ENCODE data around the gene CDKAL1.
"Not testable (repeated sequence)": the region's sequence is repeated elsewhere in the genome, so short reads cannot be mapped to it uniquely, and the experiment has no call there.

The CDKAL1 gene

DNA sequence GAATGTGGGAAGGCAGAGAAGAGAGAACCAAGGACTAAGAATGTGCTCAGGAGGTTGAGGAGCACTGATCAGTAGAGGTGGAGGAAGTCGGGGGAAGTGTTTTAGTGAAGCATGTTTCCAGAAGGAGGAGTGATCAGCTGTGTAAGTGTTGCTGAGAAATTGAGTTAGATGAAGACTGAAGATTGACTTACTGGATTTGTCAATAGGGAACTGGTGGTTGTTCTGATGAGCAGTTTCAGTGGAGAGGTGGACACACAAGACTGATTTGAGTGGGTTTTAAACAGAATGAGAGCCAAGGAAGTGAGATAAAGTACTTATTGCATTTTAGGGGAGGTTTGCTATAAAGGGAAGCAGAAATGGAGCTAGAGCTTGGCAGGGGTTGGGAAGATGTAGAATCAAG, 182.6 kb downstream of the CDKAL1 start:
- no peak overlapping the region for H3K4me3 ChIP-seq (ENCODE audit: low read depth, low read length)
- no peaks in the 10 kb centered on the region for H3K27me3 ChIP-seq
- no peaks in the 10 kb centered on the region for H3K9me3 ChIP-seq
- DNase-seq, result no peak
- H3K36me3 ChIP-seq, result no peaks in the 10 kb centered on the region
- no peaks in the 10 kb centered on the region for H3K4me1 ChIP-seq
- TF ChIP-seq, protein P1, sequence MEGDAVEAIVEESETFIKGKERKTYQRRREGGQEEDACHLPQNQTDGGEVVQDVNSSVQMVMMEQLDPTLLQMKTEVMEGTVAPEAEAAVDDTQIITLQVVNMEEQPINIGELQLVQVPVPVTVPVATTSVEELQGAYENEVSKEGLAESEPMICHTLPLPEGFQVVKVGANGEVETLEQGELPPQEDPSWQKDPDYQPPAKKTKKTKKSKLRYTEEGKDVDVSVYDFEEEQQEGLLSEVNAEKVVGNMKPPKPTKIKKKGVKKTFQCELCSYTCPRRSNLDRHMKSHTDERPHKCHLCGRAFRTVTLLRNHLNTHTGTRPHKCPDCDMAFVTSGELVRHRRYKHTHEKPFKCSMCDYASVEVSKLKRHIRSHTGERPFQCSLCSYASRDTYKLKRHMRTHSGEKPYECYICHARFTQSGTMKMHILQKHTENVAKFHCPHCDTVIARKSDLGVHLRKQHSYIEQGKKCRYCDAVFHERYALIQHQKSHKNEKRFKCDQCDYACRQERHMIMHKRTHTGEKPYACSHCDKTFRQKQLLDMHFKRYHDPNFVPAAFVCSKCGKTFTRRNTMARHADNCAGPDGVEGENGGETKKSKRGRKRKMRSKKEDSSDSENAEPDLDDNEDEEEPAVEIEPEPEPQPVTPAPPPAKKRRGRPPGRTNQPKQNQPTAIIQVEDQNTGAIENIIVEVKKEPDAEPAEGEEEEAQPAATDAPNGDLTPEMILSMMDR (IDR thresholded peaks at IDR 0.05; ENCODE audit: low read depth, low read length), result no peak

GRCh38 chr6:20717743-20718142, 183.5 kb downstream of the CDKAL1 start:
- Histone ChIP-seq H3K27me3 (no peaks in the 10 kb centered on the region), H3K4me1 (no peaks in the 10 kb centered on the region), H3K4me3 (ENCODE audit: low read depth, low read length) (no peak overlapping the region), H3K36me3 (no peaks in the 10 kb centered on the region), H3K9me3 (no peaks in the 10 kb centered on the region)
- DNase-seq, result no peak
- TF ChIP-seq, protein P1 (IDR thresholded peaks at IDR 0.05; ENCODE audit: low read depth, low read length), result no peak

DNA sequence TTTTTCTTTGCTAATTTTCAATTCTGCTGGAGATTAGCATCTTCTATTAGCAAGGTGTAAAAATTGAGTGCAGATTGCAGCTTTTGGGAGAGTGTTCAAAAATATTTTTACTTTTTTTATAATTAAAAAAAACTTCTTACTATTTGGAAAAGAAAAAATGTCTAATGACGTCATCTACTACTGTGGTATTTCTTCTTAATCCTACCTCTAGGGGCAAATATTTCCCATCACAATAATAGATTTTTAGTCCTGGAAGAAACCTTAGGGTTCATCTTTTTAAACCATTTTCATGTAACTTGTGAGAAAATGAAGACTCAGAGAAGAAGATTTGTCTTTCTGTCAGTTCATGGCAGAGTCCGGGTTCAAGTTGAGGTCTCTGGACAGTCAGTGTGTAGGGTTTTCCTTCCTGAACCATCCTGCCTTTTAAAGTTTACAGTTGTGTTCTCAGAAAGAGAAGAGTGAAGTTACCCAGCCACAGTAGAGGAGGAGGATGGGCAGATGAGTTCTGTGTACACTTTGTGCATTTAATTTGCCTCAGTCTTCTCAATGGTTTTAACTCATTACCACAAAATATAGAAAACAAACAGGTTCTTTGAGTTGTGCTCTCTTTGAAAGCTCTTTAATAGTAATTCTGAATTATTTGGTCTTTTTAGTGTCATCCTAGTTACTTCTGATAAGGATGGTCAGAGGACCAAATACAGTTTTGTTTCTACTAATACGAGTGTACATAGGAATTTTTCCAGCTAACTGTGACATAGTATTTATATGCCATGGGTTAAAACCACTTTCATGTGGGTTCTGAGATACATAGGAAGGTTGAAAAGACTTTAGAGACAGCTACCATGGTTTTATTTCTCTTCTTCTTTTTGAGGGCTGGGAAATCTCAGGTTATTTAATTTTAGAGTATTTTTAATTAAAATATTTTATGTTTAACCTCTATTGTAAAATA, 184.7 kb downstream of the CDKAL1 start:
- TF ChIP-seq, protein P1 (IDR thresholded peaks at IDR 0.05; ENCODE audit: low read depth, low read length), result no peak
- no peaks in the 10 kb centered on the region for H3K27me3 ChIP-seq
- DNase-seq, result no peak
- no peaks in the 10 kb centered on the region for H3K4me1 ChIP-seq
- no peak overlapping the region for H3K4me3 ChIP-seq (ENCODE audit: low read depth, low read length)
- H3K9me3 ChIP-seq, result no peaks in the 10 kb centered on the region
- H3K36me3 ChIP-seq, result no peaks in the 10 kb centered on the region

GRCh38 chr6:20719980-20720379, 185.7 kb downstream of the CDKAL1 start:
- H3K36me3 ChIP-seq, result no peaks in the 10 kb centered on the region
- H3K27me3 ChIP-seq, result no peaks in the 10 kb centered on the region
- H3K4me1 ChIP-seq, result no peaks in the 10 kb centered on the region
- H3K9me3 ChIP-seq, result no peaks in the 10 kb centered on the region
- no peak overlapping the region for H3K4me3 ChIP-seq (ENCODE audit: low read depth, low read length)
- no peak for DNase-seq
- TF ChIP-seq, protein P1 (IDR thresholded peaks at IDR 0.05; ENCODE audit: low read depth, low read length), result no peak

- not testable (repeated sequence) for H3K4me1 ChIP-seq, H3K27me3 ChIP-seq, DNase-seq
Measured at GRCh38 chr6:20721121-20721520, 186.9 kb downstream of the CDKAL1 start.

DNA sequence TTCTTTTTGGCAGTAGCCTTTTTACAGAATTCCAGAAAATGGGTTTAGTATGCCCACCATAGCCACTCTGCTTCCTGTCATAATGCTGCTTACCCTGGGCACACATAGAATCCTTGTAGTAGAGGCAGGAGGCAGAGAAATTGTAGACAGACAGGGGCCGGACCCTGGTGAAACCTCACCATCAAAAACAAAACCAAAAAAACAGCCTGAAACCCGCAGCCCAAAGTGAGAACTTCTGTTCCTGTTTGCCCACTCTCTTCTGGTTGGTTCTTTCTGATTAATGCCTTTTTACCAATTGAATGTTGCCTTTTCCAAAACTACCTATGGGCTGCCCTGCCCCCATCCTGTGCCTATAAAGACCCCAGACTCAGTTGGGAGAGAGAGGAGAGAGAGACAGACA, 188.2 kb downstream of the CDKAL1 start:
- DNase-seq, result no peak
- TF ChIP-seq, protein P1 (IDR thresholded peaks at IDR 0.05; ENCODE audit: low read depth, low read length), result no peak
- H3K4me3 ChIP-seq (ENCODE audit: low read depth, low read length), result no peak overlapping the region
- no peaks in the 10 kb centered on the region for H3K27me3 ChIP-seq
- no peaks in the 10 kb centered on the region for H3K36me3 ChIP-seq
- no peaks in the 10 kb centered on the region for H3K9me3 ChIP-seq
- no peaks in the 10 kb centered on the region for H3K4me1 ChIP-seq

More at GRCh38 chr6:20721121-20721520, 186.9 kb downstream of the CDKAL1 start:
- not testable (repeated sequence) for H3K9me3 ChIP-seq; H3K36me3 ChIP-seq; H3K4me3 ChIP-seq (ENCODE audit: low read depth, low read length)

Data from BE2C (cell line).